T-cell (primary cell): ENCODE results near the gene CCDC83. TPM values are rescaled to one million over a fixed set of nuclear protein-coding genes. Genes with fewer than 3 reads are reported as not detected.
"Not testable (repeated sequence)": the region's sequence is repeated elsewhere in the genome, so short reads cannot be mapped to it uniquely, and the experiment has no call there.

Experiments used
- ATAC-seq, 4 experiments: fragments of 200-7000 bp in 3 of 4; fragments of 150-1000 bp in 1 of 4; cut with Tn5 transposase; replicated peaks in 1 of 4; 1 replicate in 3 of 4; 2 replicates in 1 of 4; pipeline ENCODE4 v1.10.0; 2021; ENCODE audit warnings: moderate library complexity in 3 of 4, mild to moderate bottlenecking in 2 of 4, moderate number of reproducible peaks in 1 of 4
- CTCF ChIA-PET, 2 donors: fragments of 300-600 bp; sonication (Branson Sonifier 250); formaldehyde crosslinking; loops; one replicate each; lab custom pipeline; 2022; ENCODE audit warnings: antibody characterized with exemption in 2 of 2; lab: Charles Lee
- POLR2A ChIA-PET, 2 donors: fragments of 300-600 bp; sonication (Branson Sonifier 250); formaldehyde crosslinking; loops; one replicate each; lab custom pipeline; 2022; ENCODE audit warnings: antibody characterized with exemption in 2 of 2; lab: Charles Lee
- DNase-seq, 35 experiments: peaks; one replicate each; pipeline versions ENCODE4 v3.0.0 to v3.0.0-alpha.2; 2013 to 2023
- H3K27ac ChIP-seq: one replicate; pipeline ENCODE4 v1.5.1; 2013; ENCODE audit warnings: low read length
- H3K27me3 ChIP-seq, 2 experiments: replicated peaks in 1 of 2; 1 replicate in 1 of 2; 2 replicates in 1 of 2; pipeline versions ENCODE4 v1.6.1 to v1.7.0; 2013; ENCODE audit warnings: low read length in 1 of 2, mixed read lengths in 1 of 2; ENCODE audit not compliant: control insufficient read depth in 2 of 2, insufficient read depth in 2 of 2; ENCODE audit errors: extremely low read depth in 1 of 2
- H3K36me3 ChIP-seq, 2 donors: 1 replicate in 1 of 2; 2 replicates in 1 of 2; pipeline versions ENCODE4 v1.6.1 to v1.7.0; 2013; ENCODE audit warnings: low read length in 1 of 2; ENCODE audit not compliant: control insufficient read depth in 2 of 2, insufficient read depth in 1 of 2; ENCODE audit errors: extremely low read depth in 1 of 2
- H3K4me1 ChIP-seq, 2 experiments: 1 replicate in 1 of 2; 2 replicates in 1 of 2; pipeline versions ENCODE4 v1.6.1 to v1.7.0; 2013; ENCODE audit warnings: low read length in 2 of 2, mixed read lengths in 1 of 2; ENCODE audit not compliant: insufficient read depth in 2 of 2, control insufficient read depth in 1 of 2; ENCODE audit errors: extremely low read depth in 1 of 2
- H3K4me3 ChIP-seq, 2 donors: 1 replicate in 1 of 2; 2 replicates in 1 of 2; pipeline versions ENCODE4 v1.5.1 to v1.7.0; 2013; ENCODE audit warnings: mild to moderate bottlenecking in 2 of 2, low read length in 1 of 2, moderate library complexity in 1 of 2; ENCODE audit not compliant: control insufficient read depth in 1 of 2; ENCODE audit errors: extremely low read depth in 1 of 2
- H3K9me3 ChIP-seq: 2 replicates; pipeline ENCODE4 v1.7.0; 2013
- H3K27ac Mint-ChIP-seq, 2 donors: one replicate each; pipeline ENCODE4 v1.8.0; 2020 to 2021; ENCODE audit warnings: mild to moderate bottlenecking in 2 of 2, mixed read lengths in 2 of 2
- H3K27me3 Mint-ChIP-seq, 2 donors: one replicate each; pipeline ENCODE4 v1.8.0; 2021 to 2022; ENCODE audit warnings: mixed read lengths in 2 of 2
- H3K36me3 Mint-ChIP-seq: one replicate; pipeline ENCODE4 v1.8.0; 2021; ENCODE audit warnings: mixed read lengths
- H3K4me1 Mint-ChIP-seq, 3 donors: one replicate each; pipeline ENCODE4 v1.8.0; 2020 to 2022; ENCODE audit warnings: mixed read lengths in 3 of 3, mild to moderate bottlenecking in 1 of 3
- H3K4me3 Mint-ChIP-seq, 3 donors: one replicate each; pipeline ENCODE4 v1.8.0; 2020 to 2022; ENCODE audit warnings: mild to moderate bottlenecking in 3 of 3, mixed read lengths in 3 of 3, moderate library complexity in 3 of 3
- H3K9me3 Mint-ChIP-seq, 3 donors: one replicate each; pipeline ENCODE4 v1.8.0; 2020 to 2022; ENCODE audit warnings: mixed read lengths in 3 of 3
- WGBS: methylation state at CpG from one replicate; pipeline ENCODE4 v1.1.5; 2013; ENCODE audit warnings: missing lambda C conversion rate; ENCODE audit not compliant: insufficient coverage; 5-methylcytosine and 5-hydroxymethylcytosine counted together
- total RNA-seq, 35 experiments: library from RNA in 6 of 35; stranded (reverse) in 6 of 35; fragments of 120-200 nt in 1 of 35; gene quantifications; one replicate each; pipeline versions ENCODE4 v1.2.1 to v1.2.4 and lab custom pipeline; 2013 to 2026

CCDC83 gene
- total RNA-seq, 5 donors from 2014 or later (not counting 1 experiment from before 2014, with no cell fraction given): 0.10 TPM; not detected in 4

GRCh38 chr11:85951049-85951405 is 95.8 kb downstream of the CCDC83 start:
- Mint-ChIP-seq H3K4me3 (no peak overlapping the region), H3K36me3 (peaks cover 29% of the 10 kb centered on the region), H3K9me3 (peaks cover 10 to 35% (median 14%) of the 10 kb centered on the region in 3 donors), H3K4me1 (peaks cover 0 to 3% (median 0%) of the 10 kb centered on the region in 3 donors), H3K27me3 (no peaks in the 10 kb centered on the region), H3K27ac (no peak overlapping the region)
- Histone ChIP-seq H3K27me3 (no peaks in the 10 kb centered on the region), H3K27ac (no peak overlapping the region), H3K4me3 (no peak overlapping the region), H3K4me1 (no peaks in the 10 kb centered on the region), H3K36me3 (peaks cover 3 to 14% of the 10 kb centered on the region in 2 donors), H3K9me3 (no peaks in the 10 kb centered on the region)
- ChIA-PET CTCF (no interaction called here), POLR2A (no interaction called here)
- DNase-seq: no peak
- WGBS: 100% methylated on average over 3 of the region's 4 CpGs
- no peak for ATAC-seq

GRCh38 chr11:85951428-85952107 is 96.4 kb downstream of the CCDC83 start:
- Histone ChIP-seq H3K36me3 (peaks cover 3 to 20% of the 10 kb centered on the region in 2 donors), H3K9me3 (no peaks in the 10 kb centered on the region), H3K27me3 (no peaks in the 10 kb centered on the region), H3K4me3 (no peak overlapping the region), H3K27ac (no peak overlapping the region), H3K4me1 (no peaks in the 10 kb centered on the region)
- POLR2A ChIA-PET: interaction anchor here in 1 of 2 donors (0.6 kb wide), 1 partner anchor 24 kb away, joined by 4 read pairs; no protein-coding TSS in a partner anchor
- DNase-seq (no peak), ATAC-seq (no peak)
- no peaks in the 10 kb centered on the region for H3K27me3 Mint-ChIP-seq
- no CpG with 5 or more reads among the region's 3 CpGs for WGBS
- CTCF ChIA-PET: no interaction called here
- no peak overlapping the region for H3K27ac Mint-ChIP-seq
- peaks cover 0 to 3% (median 0%) of the 10 kb centered on the region in 3 donors for H3K4me1 Mint-ChIP-seq
- peaks cover 10 to 35% (median 14%) of the 10 kb centered on the region in 3 donors for H3K9me3 Mint-ChIP-seq
- H3K4me3 Mint-ChIP-seq: no peak overlapping the region
- H3K36me3 Mint-ChIP-seq: peaks cover 34% of the 10 kb centered on the region

GRCh38 chr11:85952108-85952485 is 96.9 kb downstream of the CCDC83 start:
- H3K4me3 ChIP-seq, H3K27ac Mint-ChIP-seq, H3K4me3 Mint-ChIP-seq, H3K27me3 Mint-ChIP-seq, H3K4me1 Mint-ChIP-seq, H3K9me3 ChIP-seq, H3K4me1 ChIP-seq, ATAC-seq, H3K27me3 ChIP-seq, CTCF ChIA-PET, H3K27ac ChIP-seq, DNase-seq: not testable (repeated sequence)
- peaks cover 3 to 23% of the 10 kb centered on the region in 2 donors for H3K36me3 ChIP-seq
- Mint-ChIP-seq H3K36me3 (peaks cover 40% of the 10 kb centered on the region), H3K9me3 (peaks cover 10 to 35% (median 14%) of the 10 kb centered on the region in 3 donors)
- no CpG with 5 or more reads among the region's 7 CpGs for WGBS
- POLR2A ChIA-PET: interaction anchor here in 1 of 2 donors (0.6 kb wide), 1 partner anchor 23 kb away, joined by 4 read pairs; no protein-coding TSS in a partner anchor

GRCh38 chr11:85953491-85954143 is 98.4 kb downstream of the CCDC83 start:
- no peak overlapping the region for H3K4me3 ChIP-seq
- DNase-seq: no peak
- Mint-ChIP-seq H3K27ac (no peak overlapping the region), H3K4me1 (no peaks in the 10 kb centered on the region), H3K36me3 (peaks cover 52% of the 10 kb centered on the region), H3K27me3 (no peaks in the 10 kb centered on the region), H3K9me3 (peaks cover 10 to 35% (median 14%) of the 10 kb centered on the region in 3 donors), H3K4me3 (no peak overlapping the region)
- no peak for ATAC-seq
- no CpG with 5 or more reads among the region's 2 CpGs for WGBS
- H3K36me3 ChIP-seq: peaks cover 3 to 35% of the 10 kb centered on the region in 2 donors
- H3K9me3 ChIP-seq: no peaks in the 10 kb centered on the region
- ChIA-PET POLR2A (no interaction called here), CTCF (no interaction called here)
- no peaks in the 10 kb centered on the region for H3K4me1 ChIP-seq
- H3K27me3 ChIP-seq: no peaks in the 10 kb centered on the region
- H3K27ac ChIP-seq: no peak overlapping the region

GRCh38 chr11:85955531-85955930 is 100.3 kb downstream of the CCDC83 start:
- H3K4me3 ChIP-seq: no peak overlapping the region
- ChIA-PET POLR2A (interaction anchor here in 1 of 2 donors (0.6 kb wide), 1 partner anchor 16 kb away, joined by 7 read pairs; no protein-coding TSS in a partner anchor), CTCF (interaction anchor here in 1 of 2 donors (1.0 kb wide), 1 partner anchor 346 kb away, joined by 3 read pairs; no protein-coding TSS in a partner anchor)
- Mint-ChIP-seq H3K27me3 (no peaks in the 10 kb centered on the region), H3K27ac (no peak overlapping the region), H3K9me3 (peaks cover 10 to 30% (median 14%) of the 10 kb centered on the region in 3 donors), H3K4me3 (no peak overlapping the region), H3K4me1 (no peaks in the 10 kb centered on the region), H3K36me3 (peaks cover 69% of the 10 kb centered on the region)
- H3K27ac ChIP-seq: no peak overlapping the region
- no peak for DNase-seq
- H3K27me3 ChIP-seq: no peaks in the 10 kb centered on the region
- H3K36me3 ChIP-seq: peaks cover 3 to 50% of the 10 kb centered on the region in 2 donors
- no peak for ATAC-seq
- H3K9me3 ChIP-seq: no peaks in the 10 kb centered on the region
- WGBS: 100% methylated on average over 1 of the region's 1 CpG
- no peaks in the 10 kb centered on the region for H3K4me1 ChIP-seq

GRCh38 chr11:85960678-85961077 is 105.5 kb downstream of the CCDC83 start:
- DNase-seq (no peak), ATAC-seq (no peak)
- H3K27ac Mint-ChIP-seq: peak overlapping the region; percentile 30 to 39
- ChIA-PET POLR2A (no interaction called here), CTCF (interaction anchor here in 1 of 2 donors (0.6 kb wide), 1 partner anchor 39 kb away, joined by 3 read pairs; no protein-coding TSS in a partner anchor)
- H3K4me3 Mint-ChIP-seq: no peak overlapping the region
- H3K9me3 ChIP-seq: no peaks in the 10 kb centered on the region
- 58% methylated on average over 2 of the region's 3 CpGs for WGBS
- no peak overlapping the region for H3K4me3 ChIP-seq
- H3K27ac ChIP-seq: no peak overlapping the region
- H3K27me3 ChIP-seq: no peaks in the 10 kb centered on the region
- H3K4me1 ChIP-seq: no peaks in the 10 kb centered on the region
- no peaks in the 10 kb centered on the region for H3K9me3 Mint-ChIP-seq
- peaks cover 0 to 2% (median 0%) of the 10 kb centered on the region in 3 donors for H3K4me1 Mint-ChIP-seq
- H3K36me3 ChIP-seq: peaks cover 4 to 66% of the 10 kb centered on the region in 2 donors
- H3K27me3 Mint-ChIP-seq: no peaks in the 10 kb centered on the region
- peaks cover 84% of the 10 kb centered on the region for H3K36me3 Mint-ChIP-seq
